Measurements from ENCODE around the gene FRY. TPM values are rescaled to one million over a fixed set of nuclear protein-coding genes. Genes with fewer than 3 reads are reported as not detected.

The FRY gene
- total and polyA plus RNA-seq, 4 donors, result 6.2 to 31.2 (median 12.7) TPM

DNA sequence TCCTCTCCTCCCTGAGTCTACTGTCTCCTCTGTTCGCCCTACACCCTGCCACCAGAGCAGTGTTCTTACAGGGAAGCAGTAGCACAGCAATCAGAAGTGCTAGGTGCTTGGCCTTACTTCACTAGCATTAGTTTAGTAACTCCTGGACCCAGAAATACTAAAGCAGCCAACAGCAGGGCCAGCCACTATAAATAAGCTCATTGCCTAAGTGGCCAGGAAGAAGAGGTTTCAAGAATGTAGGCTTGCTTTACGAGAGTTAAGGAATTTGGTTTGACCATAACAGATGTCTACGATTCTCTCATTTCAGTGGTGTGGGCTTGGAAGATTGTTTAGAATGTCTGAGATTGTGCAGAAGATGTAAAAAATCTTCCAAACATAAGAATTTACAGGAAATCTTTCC lies 180.2 kb downstream of the FRY start:
- H3K36me3 ChIP-seq (ENCODE audit: control insufficient read depth in 4 of 4, insufficient read depth in 3 of 4, low read depth in 1 of 4, low read length in 3 of 4), result peaks cover 4 to 54% (median 26%) of the 10 kb centered on the region in 4 donors

More for the DNA sequence above, 180.2 kb downstream of the FRY start:
- Histone ChIP-seq H3K4me1 (ENCODE audit: control insufficient read depth in 4 of 4, insufficient read depth in 4 of 4, low read length in 3 of 4) (no peaks in the 10 kb centered on the region), H3K4me3 (ENCODE audit: low read depth in 1 of 3, low read length in 3 of 3) (no peak overlapping the region), H3K9ac (ENCODE audit: low read depth in 1 of 2, low read length in 2 of 2) (no peak overlapping the region), H3K27ac (ENCODE audit: low read depth in 1 of 2, low read length in 2 of 2) (no peak overlapping the region), H3K27me3 (ENCODE audit: control insufficient read depth in 4 of 4, insufficient read depth in 4 of 4, low read length in 3 of 4) (no peaks in the 10 kb centered on the region), H3K9me3 (ENCODE audit: control insufficient read depth in 4 of 4, low read length in 3 of 4) (no peaks in the 10 kb centered on the region)
- TF ChIP-seq CTCF (IDR thresholded peaks at IDR 0.05; ENCODE audit: low read depth, low read length, missing input control) (no peak), RXRA (IDR thresholded peaks at IDR 0.05) (no peak), ATF3 (IDR thresholded peaks at IDR 0.05) (no peak), HNF4A (conservative IDR thresholded peaks at IDR 0.05) (no peak), RAD21 (IDR thresholded peaks at IDR 0.05) (no peak), NR2F2 (IDR thresholded peaks at IDR 0.05) (no peak), GABPA (IDR thresholded peaks at IDR 0.05 in 1 of 2, conservative IDR thresholded peaks at IDR 0.05 in 1 of 2) (no peak), FOXA2 (IDR thresholded peaks at IDR 0.05) (no peak), SP1 (IDR thresholded peaks at IDR 0.05) (no peak), ZBTB33 (IDR thresholded peaks at IDR 0.05) (no peak)
- TF ChIP-seq, protein P1, sequence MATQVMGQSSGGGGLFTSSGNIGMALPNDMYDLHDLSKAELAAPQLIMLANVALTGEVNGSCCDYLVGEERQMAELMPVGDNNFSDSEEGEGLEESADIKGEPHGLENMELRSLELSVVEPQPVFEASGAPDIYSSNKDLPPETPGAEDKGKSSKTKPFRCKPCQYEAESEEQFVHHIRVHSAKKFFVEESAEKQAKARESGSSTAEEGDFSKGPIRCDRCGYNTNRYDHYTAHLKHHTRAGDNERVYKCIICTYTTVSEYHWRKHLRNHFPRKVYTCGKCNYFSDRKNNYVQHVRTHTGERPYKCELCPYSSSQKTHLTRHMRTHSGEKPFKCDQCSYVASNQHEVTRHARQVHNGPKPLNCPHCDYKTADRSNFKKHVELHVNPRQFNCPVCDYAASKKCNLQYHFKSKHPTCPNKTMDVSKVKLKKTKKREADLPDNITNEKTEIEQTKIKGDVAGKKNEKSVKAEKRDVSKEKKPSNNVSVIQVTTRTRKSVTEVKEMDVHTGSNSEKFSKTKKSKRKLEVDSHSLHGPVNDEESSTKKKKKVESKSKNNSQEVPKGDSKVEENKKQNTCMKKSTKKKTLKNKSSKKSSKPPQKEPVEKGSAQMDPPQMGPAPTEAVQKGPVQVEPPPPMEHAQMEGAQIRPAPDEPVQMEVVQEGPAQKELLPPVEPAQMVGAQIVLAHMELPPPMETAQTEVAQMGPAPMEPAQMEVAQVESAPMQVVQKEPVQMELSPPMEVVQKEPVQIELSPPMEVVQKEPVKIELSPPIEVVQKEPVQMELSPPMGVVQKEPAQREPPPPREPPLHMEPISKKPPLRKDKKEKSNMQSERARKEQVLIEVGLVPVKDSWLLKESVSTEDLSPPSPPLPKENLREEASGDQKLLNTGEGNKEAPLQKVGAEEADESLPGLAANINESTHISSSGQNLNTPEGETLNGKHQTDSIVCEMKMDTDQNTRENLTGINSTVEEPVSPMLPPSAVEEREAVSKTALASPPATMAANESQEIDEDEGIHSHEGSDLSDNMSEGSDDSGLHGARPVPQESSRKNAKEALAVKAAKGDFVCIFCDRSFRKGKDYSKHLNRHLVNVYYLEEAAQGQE (IDR thresholded peaks at IDR 0.05), result no peak
- TF ChIP-seq, protein P2, sequence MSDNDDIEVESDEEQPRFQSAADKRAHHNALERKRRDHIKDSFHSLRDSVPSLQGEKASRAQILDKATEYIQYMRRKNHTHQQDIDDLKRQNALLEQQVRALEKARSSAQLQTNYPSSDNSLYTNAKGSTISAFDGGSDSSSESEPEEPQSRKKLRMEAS (IDR thresholded peaks at IDR 0.05), result no peak
- DNase-seq (ENCODE audit: low spot score), result no peak
- WGBS, result 90% methylated on average over 3 of the region's 3 CpGs
